Measurements from ENCODE around the gene GRAMD1B.

GRCh38 chr11:123382555-123383074, 47.5 kb upstream of the GRAMD1B start:
- TF ChIP-seq CTCF (IDR thresholded peaks at IDR 0.05), result no peak
- no peak for TF ChIP-seq POLR2A (IDR thresholded peaks at IDR 0.05)
